Endothelial cell of umbilical vein (primary cell): ENCODE data around the gene GPR151. TPM values are rescaled to one million over a fixed set of nuclear protein-coding genes. Genes with fewer than 3 reads are reported as not detected.

ENCODE experiments used
- BruUV-seq: library from RNA; stranded (reverse); fragments of 400-500 nt; replicated peaks from 2 replicates; lab custom pipeline; 2021; lab: Mats Ljungman, UMichigan
- CTCF ChIA-PET: fragments of 300-600, 350-600 bp; sonication (Branson Sonifier 250); formaldehyde crosslinking; loops from one replicate; lab custom pipeline; 2021; ENCODE audit warnings: antibody characterized with exemption, inconsistent platforms; lab: Charles Lee
- POLR2A ChIA-PET: fragments of 300-600, 350-600 bp; sonication (Branson Sonifier 250); formaldehyde crosslinking; loops from one replicate; lab custom pipeline; 2021; ENCODE audit warnings: antibody characterized with exemption, inconsistent platforms; lab: Charles Lee
- DNase-seq: peaks from one replicate; pipeline ENCODE4 v3.0.0-alpha.2; 2011; ENCODE audit warnings: low read depth, low spot score
- FAIRE-seq: peaks from 2 replicates; lab custom pipeline; 2011; peaks lifted over from hg19 to GRCh38; lab: Jason Lieb, UNC
- H2AFZ ChIP-seq: 2 replicates; pipeline ENCODE4 v1.6.0; 2012; ENCODE audit warnings: low read depth, low read length, control low read depth, inconsistent platforms
- H3K27ac ChIP-seq: 2 replicates; pipeline ENCODE4 v1.5.1; 2011; ENCODE audit warnings: low read depth, mild to moderate bottlenecking, control low read depth, low read length, moderate library complexity; ENCODE audit not compliant: insufficient read depth
- H3K27me3 ChIP-seq, 2 experiments: 2 replicates each; pipeline versions ENCODE4 v1.6.0 to v1.6.1; 2011; ENCODE audit warnings: low read length in 2 of 2, mixed read lengths in 1 of 2; ENCODE audit not compliant: control insufficient read depth in 2 of 2, insufficient read depth in 2 of 2
- H3K36me3 ChIP-seq, 2 experiments: 2 replicates in 1 of 2; 3 replicates in 1 of 2; pipeline ENCODE4 v1.5.1; 2011; ENCODE audit warnings: low read length in 2 of 2, mild to moderate bottlenecking in 1 of 2, moderate library complexity in 1 of 2; ENCODE audit not compliant: control insufficient read depth in 2 of 2, insufficient read depth in 2 of 2; ENCODE audit errors: extremely low read depth in 1 of 2
- H3K4me1 ChIP-seq: 3 replicates; pipeline ENCODE4 v1.5.1; 2011; ENCODE audit warnings: mild to moderate bottlenecking, low read length; ENCODE audit not compliant: control insufficient read depth, insufficient read depth; ENCODE audit errors: extremely low read depth
- H3K4me2 ChIP-seq: 2 replicates; pipeline ENCODE4 v1.6.1; 2011; ENCODE audit warnings: low read length, control low read depth, mixed read lengths; ENCODE audit not compliant: insufficient read depth
- H3K4me3 ChIP-seq, 3 experiments: fragments of 200-600 bp in 1 of 3; sonication (generic), shearing (Covaris generic) in 1 of 3; replicated peaks in 1 of 3; 2 replicates each; pipeline ENCODE4 v1.5.1; 2011 to 2016; ENCODE audit warnings: control low read depth in 3 of 3, low read length in 3 of 3, mild to moderate bottlenecking in 2 of 3, inconsistent platforms in 1 of 3, low read depth in 1 of 3, moderate library complexity in 1 of 3; ENCODE audit not compliant: insufficient read depth in 1 of 3
- H3K79me2 ChIP-seq: 2 replicates; pipeline ENCODE4 v1.6.0; 2012; ENCODE audit warnings: low read length, inconsistent platforms; ENCODE audit not compliant: control insufficient read depth, insufficient read depth
- H3K9ac ChIP-seq: replicated peaks from 2 replicates; pipeline ENCODE3; 2011; ENCODE audit warnings: low read length, control low read depth; ENCODE audit not compliant: insufficient read depth; ENCODE audit errors: extremely low read depth
- H3K9me1 ChIP-seq: replicated peaks from 3 replicates; pipeline ENCODE4 v1.6.0; 2011; ENCODE audit warnings: mild to moderate bottlenecking, low read length; ENCODE audit not compliant: control insufficient read depth, insufficient read depth; ENCODE audit errors: extremely low read depth
- H3K9me3 ChIP-seq: replicated peaks from 2 replicates; pipeline ENCODE4 v1.5.1; 2012; ENCODE audit warnings: low read length, inconsistent platforms; ENCODE audit not compliant: control insufficient read depth, insufficient read depth
- H4K20me1 ChIP-seq: replicated peaks from 2 replicates; pipeline ENCODE3; 2011; ENCODE audit warnings: mild to moderate bottlenecking, low read length; ENCODE audit not compliant: control insufficient read depth, insufficient read depth; ENCODE audit errors: extremely low read depth
- FOS ChIP-seq: IDR thresholded peaks from 2 replicates; pipeline ENCODE4 v1.6.1; 2011; ENCODE audit warnings: mild to moderate bottlenecking, low read length, moderate library complexity, borderline replicate concordance; ENCODE audit not compliant: insufficient read depth
- GATA2 ChIP-seq: IDR thresholded peaks from 2 replicates; pipeline ENCODE4 v1.7.0; 2011; ENCODE audit warnings: low read depth, mild to moderate bottlenecking, moderate library complexity, mixed read lengths, low read length; ENCODE audit not compliant: insufficient read length, insufficient read depth
- JUN ChIP-seq: IDR thresholded peaks from 2 replicates; pipeline ENCODE4 v1.6.1; 2011; ENCODE audit warnings: borderline replicate concordance, low read depth; ENCODE audit not compliant: insufficient read length, insufficient read depth
- MYC ChIP-seq: IDR thresholded peaks from one replicate; pipeline ENCODE4 v1.6.1; 2011; ENCODE audit warnings: mild to moderate bottlenecking, low read depth, low read length
- POLR2A ChIP-seq: IDR thresholded peaks from 2 replicates; pipeline ENCODE4 v1.6.1; 2012; ENCODE audit warnings: low read depth, mild to moderate bottlenecking, control low read depth, low read length
- dilution Hi-C: fragments of 300-500 bp; cut with MboI; formaldehyde crosslinking; loops from one replicate; pipeline ENCODE4 v1.15.0; 2019; ENCODE audit warnings: low sequenced_read_pairs; ENCODE audit not compliant: extremely low pct_ligation_motif_present
- intact Hi-C: fragments of 100-400 bp; cut with micrococcal nuclease; formaldehyde crosslinking; loops from one replicate; pipeline ENCODE4 v1.10.0; 2022
- polyA plus RNA-seq, 4 experiments: library from polyadenylated mRNA; depleted of rRNA in 3 of 4; stranded (reverse) in 3 of 4; unstranded in 1 of 4; fragments of >200 nt; gene quantifications; 2 replicates each; pipeline versions ENCODE4 v1.2.1 to v1.2.3, GENCODE V29; 2011 to 2012; ENCODE audit warnings: missing spikeins in 1 of 4
- total RNA-seq: library from RNA; stranded (reverse); gene quantifications from 2 replicates; pipeline ENCODE4 v1.2.3, GENCODE V29; 2021
- TF ChIP-seq, protein P1 (sequence below), 2 donors: IDR thresholded peaks; 1 replicate in 1 of 2; 2 replicates in 1 of 2; pipeline ENCODE4 v1.5.1; 2011; ENCODE audit warnings: low read length in 2 of 2, mild to moderate bottlenecking in 2 of 2, moderate library complexity in 2 of 2, control low read depth in 1 of 2, inconsistent platforms in 1 of 2, low read depth in 1 of 2; ENCODE audit not compliant: insufficient read depth in 1 of 2; ENCODE audit errors: extremely low read depth in 1 of 2
- TF ChIP-seq, protein P2 (sequence below): IDR thresholded peaks from 2 replicates; pipeline ENCODE4 v1.6.1; 2011; ENCODE audit not compliant: insufficient read depth, insufficient read length

Gene GPR151
- total and polyA plus RNA-seq, 2 donors (not counting 3 experiments of a cell fraction or from before 2014, with no cell fraction given): 0.06 TPM; not detected in 1

DNA sequence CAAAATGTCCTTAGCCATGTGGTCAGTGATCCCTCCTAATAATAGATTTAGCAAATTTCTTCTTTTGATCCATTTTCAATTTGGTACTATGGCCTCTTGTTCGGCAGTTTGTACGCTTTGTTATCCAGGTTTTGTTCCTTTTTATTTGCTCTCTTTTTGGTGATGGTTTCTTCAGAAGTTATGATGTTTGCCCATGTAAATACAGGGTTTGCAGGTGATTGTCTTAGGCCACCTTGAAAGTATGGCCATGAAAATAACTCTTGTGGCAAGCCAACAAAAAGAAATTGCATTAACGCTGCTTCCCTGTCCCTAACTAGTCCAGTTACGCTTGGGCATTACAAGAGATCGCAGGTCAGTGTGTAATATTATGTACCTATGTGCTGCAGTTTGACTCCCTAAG, 8.6 kb downstream of the GPR151 start:
- intact Hi-C loops (no loop called here), dilution Hi-C loops (no loop called here)
- Histone ChIP-seq H3K36me3 (peaks cover 7 to 26% of the 10 kb centered on the region in 2 experiments), H3K9me3 (no peaks in the 10 kb centered on the region), H3K27ac (no peak overlapping the region), H4K20me1 (peaks cover 2% of the 10 kb centered on the region), H3K27me3 (no peaks in the 10 kb centered on the region), H3K79me2 (no peaks in the 10 kb centered on the region), H3K9me1 (no peaks in the 10 kb centered on the region), H3K9ac (no peak overlapping the region), H3K4me2 (no peak overlapping the region), H3K4me3 (no peak overlapping the region), H2AFZ (no peak overlapping the region), H3K4me1 (no peaks in the 10 kb centered on the region)
- FAIRE-seq (no peak), DNase-seq (no peak)
- ChIA-PET CTCF (no interaction called here), POLR2A (no interaction called here)
- TF ChIP-seq, protein P1, sequence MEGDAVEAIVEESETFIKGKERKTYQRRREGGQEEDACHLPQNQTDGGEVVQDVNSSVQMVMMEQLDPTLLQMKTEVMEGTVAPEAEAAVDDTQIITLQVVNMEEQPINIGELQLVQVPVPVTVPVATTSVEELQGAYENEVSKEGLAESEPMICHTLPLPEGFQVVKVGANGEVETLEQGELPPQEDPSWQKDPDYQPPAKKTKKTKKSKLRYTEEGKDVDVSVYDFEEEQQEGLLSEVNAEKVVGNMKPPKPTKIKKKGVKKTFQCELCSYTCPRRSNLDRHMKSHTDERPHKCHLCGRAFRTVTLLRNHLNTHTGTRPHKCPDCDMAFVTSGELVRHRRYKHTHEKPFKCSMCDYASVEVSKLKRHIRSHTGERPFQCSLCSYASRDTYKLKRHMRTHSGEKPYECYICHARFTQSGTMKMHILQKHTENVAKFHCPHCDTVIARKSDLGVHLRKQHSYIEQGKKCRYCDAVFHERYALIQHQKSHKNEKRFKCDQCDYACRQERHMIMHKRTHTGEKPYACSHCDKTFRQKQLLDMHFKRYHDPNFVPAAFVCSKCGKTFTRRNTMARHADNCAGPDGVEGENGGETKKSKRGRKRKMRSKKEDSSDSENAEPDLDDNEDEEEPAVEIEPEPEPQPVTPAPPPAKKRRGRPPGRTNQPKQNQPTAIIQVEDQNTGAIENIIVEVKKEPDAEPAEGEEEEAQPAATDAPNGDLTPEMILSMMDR (IDR thresholded peaks at IDR 0.05; ENCODE audit: extremely low read depth in 1 of 2, insufficient read depth in 1 of 2, low read depth in 1 of 2, low read length in 2 of 2): no peak
- TF ChIP-seq JUN: no peak
- TF ChIP-seq GATA2: no peak
- TF ChIP-seq MYC: no peak
- TF ChIP-seq FOS: no peak
- TF ChIP-seq, protein P2, sequence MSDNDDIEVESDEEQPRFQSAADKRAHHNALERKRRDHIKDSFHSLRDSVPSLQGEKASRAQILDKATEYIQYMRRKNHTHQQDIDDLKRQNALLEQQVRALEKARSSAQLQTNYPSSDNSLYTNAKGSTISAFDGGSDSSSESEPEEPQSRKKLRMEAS: no peak
- no peak for TF ChIP-seq POLR2A
- BruUV-seq: no TSS peak
